GM19324 (cell line): ENCODE measurements around the gene C12orf76.
A peak's percentile ranks its signal among the peaks of the same experiment; 100 is the strongest.
"Not testable (repeated sequence)": the region's sequence is repeated elsewhere in the genome, so short reads cannot be mapped to it uniquely, and the experiment has no call there.

ENCODE experiments used
- ATAC-seq: cut with Tn5 transposase; IDR thresholded peaks from one replicate; pipeline ENCODE4 v1.9.1; 2021; ENCODE audit warnings: mild to moderate bottlenecking, moderate library complexity; ENCODE audit not compliant: unreplicated experiment, low FRiP score

C12orf76 gene, protein sequence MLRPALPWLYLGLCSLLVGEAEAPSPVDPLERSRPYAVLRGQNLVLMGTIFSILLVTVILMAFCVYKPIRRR

DNA sequence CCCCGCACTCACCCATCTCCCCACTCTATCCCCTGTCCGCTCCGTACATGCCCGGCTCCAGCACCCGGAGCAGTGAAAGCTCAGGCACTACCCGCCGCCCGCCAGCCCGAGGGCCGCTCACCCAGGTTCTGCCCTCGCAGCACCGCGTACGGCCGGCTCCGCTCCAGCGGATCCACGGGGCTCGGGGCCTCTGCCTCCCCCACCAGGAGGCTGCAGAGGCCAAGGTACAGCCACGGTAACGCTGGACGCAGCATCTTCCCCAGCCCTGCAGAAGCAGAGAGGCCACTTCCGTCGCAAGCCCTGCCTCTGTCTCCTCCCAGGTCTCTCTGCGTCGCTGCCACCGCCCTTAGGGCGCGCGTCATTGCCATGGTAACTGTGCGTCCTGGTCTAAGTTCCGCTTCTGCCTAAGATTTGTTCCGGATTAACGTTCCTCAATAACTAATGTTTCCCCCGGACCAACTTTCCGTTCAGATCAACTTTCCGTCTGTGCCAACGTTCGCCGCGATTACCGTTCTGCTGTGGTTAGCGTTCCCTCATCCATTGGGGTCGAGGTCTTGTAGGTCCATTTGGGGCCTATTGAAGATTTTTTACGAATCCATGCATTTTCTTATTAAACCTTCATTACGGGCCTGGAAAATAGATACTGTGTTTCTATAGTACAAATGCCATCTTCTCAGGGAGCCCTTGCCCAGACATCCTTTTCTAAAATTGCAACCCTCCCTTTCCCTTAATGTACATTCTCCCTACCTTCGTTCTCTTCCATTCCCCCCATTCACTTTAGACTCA, at the start of gene C12orf76:
Gene C12orf76, minus strand, starts transcription at position 281 of the 786 bp plus-strand sequence. Its CDS starts 27 bp downstream, at position 254.
- ATAC-seq, result peak; percentile 98

DNA sequence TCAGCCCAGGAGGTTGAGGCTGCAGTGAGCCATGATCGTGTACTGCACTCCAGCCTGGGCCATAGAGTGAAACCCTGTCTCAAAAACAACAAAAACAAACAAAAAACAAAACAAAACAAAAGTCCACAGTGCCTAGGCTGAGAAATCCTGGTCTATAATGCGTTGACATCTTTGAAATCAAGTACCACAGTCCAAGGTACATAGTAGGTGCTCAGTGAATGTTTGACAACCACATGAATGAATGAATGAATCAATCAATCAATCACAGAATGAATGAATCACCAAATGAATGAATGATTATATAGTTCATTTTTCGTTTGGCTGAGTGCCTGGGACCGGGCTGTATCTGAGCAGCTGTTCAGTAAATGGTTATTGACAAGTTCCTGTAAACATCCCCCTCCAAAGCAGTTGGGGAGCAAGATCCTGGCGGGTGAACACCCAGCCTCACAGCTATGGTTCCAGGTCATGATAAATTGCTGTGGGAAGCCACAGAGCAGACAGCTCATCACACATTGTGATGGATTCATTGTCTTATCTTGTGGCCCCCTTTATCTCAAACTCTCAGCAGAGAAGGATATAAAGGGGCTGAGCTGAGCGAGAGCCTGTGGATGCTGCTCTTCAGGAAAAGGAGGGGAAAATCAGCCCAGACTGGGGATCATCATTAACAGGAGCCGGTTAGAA, 45.4 kb upstream of the C12orf76 start:
- no peak for ATAC-seq

DNA sequence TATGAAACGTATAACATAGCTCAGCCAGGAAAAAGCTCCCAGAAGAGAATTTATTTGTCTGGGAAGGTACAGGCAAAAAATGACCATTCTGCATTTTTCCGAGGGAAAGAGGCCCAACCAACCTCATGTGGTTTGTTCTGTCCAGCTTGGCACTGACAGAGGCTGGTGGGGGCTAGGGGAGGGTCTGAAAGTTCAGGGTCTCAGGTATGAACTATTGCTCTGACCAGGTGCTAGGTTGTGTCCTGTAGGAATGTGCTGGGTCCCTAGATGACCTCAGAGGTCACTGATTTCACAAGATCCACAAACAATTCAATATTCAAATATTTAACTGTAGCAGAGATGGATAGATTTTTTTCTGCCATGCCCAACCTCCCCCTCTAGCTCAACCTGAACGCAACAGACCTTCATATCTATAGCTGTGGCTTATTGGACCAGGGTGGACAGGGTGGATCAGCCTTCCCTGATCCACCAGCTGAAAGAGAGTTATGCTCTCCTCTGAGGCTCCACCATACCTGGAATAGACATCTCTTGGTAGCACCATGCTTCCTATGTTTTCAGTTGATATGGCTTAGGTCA, 42.9 kb upstream of the C12orf76 start:
- no peak for ATAC-seq

DNA sequence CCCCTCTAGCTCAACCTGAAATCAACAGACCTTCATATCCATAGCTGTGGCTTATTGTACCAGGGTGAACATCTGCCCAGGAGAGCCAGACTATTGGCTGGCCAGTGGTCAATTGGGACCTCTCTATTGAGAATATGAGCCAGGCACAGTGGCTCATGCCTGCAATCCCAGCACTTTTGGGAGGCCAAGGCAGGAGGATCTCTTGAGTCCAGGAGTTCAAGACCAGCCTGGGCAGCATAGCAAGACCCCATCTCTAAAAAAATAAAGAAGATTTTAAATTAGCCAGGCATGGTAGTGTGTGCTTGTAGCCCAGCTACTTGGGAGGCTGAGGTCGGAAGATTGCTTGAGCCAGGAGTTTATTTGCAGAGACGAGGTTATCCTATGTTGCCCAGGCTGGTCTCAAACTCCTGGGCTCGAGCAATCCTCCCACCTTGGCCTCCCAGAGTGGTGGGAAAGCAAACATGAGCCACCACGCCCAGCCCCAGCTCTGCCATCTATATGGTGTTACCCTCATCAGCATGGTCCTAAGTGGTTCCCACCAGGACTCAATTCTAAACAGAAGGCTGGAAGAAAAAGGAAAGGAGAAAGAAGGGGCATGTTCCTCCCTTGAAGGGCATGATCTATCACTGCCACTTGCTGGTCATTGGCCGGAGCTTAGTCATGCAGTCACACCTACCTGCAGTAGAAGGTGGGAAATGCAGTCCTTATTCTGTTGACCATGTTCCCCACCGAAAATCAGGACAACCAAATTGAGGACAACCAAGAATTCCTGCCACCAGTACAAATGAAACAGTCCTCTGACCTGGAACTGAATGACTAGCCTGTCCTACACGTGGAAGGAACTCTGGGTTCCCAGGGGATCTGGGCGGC, 42.2 kb upstream of the C12orf76 start:
- no peak for ATAC-seq

- no peak for ATAC-seq
Observed at GRCh38 chr12:110088936-110089335, 40.6 kb upstream of the C12orf76 start.

- ATAC-seq, result not testable (repeated sequence)
Observed at GRCh38 chr12:110088216-110088615, 39.9 kb upstream of the C12orf76 start.

DNA sequence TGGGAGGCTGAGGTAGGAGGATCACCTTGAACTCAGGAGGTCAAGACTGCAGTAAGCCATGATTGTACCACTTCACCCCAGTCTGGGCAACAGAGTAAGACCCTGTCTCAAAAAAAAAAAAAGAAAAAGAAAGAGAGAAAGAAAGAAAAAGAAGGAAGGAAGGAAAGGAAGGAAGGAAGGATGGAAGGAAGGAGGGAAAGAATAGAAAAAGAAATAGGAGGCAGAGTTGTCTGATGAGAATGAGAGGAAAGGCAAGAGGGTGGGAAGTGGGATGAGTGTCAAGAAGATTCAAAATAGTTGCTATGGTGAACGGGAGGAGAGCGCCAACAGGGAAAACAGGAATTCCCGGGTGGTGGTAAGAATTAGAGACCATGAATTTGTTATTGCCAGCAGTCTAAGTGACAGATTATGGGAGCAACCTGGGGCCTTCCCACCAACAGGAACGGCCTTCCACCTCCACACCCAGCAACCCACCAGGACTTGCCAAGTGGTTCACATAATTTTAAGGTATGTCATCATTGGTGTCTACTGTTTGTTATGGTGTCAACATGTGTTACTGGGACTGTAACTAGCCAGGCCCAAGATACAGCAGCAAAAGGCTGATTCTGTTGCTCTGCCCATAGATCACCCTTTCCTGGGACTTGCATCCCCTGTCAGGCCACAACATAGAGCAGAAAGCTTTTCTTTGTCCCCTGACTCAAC, 36.1 kb upstream of the C12orf76 start:
- no peak for ATAC-seq

DNA sequence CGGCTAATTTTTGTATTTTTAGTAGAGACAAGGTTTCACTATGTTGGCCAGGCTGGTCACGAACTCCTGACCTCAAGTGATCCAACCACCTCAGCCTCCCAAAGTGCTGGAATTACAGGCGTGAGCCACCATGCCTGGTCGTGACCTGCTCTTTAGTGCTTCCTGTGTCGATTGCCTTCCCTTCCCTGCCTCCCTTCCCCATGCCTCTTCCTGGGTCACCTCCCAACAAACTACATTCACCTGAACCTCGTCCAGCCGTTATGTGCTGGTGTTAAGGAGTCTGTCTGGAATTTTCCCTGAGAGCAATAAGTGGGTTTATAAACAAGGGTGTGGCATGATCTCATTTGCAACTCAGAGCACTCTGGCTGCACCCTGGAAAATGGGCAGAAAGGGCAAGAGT, 32.1 kb upstream of the C12orf76 start:
- ATAC-seq, result no peak

DNA sequence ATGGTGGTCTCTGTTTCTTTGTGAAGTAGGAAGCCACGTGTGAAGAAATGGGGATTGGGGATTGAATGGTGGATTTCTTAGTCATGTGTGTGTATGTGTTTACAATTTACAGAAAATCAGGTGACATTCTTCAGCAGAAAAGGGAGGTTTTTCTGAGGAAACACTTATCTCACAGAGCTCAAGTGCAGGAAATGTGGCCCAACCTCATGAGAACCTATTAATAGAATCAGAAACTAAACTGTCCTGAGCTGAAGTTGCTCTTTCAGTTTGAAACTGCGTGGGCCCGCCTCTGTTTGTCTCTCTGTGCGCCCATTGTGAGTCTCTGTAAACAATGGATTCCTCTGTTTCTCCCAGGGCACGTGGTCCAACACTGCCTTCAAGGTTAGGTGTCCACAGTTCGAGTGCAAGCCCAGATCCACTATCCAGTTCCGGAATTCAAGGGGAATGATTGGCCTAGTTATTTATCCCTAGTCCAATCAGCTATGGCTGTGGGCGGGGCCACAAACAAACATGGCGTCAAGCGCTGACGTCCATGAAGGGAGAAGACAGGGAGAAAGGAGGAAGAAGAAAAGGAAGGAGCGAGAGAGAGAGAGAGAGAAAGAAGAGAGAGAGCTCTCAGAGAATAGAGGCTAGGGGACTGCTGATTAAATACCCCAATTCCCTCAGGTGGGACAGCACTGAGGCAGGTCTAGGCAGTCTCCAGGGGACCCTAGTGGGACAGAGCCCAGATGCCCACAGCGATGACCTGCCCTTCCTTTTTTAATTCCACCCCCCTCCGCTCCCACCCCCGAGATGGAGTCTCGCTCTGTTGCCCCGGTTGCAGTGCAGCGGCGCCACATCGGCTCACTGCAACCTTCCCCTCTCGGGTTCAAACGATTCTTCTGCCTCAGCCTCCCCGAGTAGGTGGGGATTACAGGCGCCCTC, 31.4 kb upstream of the C12orf76 start:
- peak; percentile 69 for ATAC-seq

DNA sequence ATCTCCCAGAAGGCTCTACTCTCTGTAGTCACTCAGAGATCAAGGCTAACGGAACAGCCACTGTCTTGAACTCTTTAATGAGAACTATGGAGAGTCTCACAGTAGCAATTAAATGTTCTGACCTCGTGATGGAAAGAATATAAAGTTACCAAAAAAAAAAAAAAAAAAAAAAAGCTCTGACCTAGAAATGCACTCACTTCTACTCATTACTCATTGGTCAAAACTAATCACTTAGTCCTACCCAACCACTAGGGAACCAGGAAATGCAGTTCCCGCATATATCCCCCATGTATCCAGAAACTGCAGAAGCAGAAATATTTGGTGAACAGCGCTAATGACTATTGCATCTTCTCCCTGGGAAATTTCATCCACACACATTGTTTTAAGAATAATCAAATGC, 29.5 kb upstream of the C12orf76 start:
- ATAC-seq, result no peak

DNA sequence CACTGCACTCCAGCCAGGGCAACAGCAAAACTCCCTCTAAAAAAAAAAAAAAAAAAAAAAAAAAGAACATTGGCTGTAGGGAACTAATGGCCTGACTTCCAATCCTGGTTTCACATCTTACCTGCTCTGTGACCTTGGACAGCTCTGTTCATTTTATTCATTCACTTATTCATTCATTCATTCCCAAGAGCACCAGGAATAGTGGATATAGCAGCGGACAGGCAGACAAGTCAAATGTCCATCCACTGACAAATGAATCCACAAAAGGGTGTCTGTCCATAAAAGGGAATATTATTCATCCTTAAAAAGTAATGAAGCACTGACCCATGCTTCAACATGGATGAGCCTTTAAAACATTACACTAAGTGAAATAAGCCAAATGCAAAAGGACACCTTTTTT, 27.6 kb upstream of the C12orf76 start:
- no peak for ATAC-seq

GRCh38 chr12:110074089-110074488, 25.8 kb upstream of the C12orf76 start:
- ATAC-seq, result no peak

- ATAC-seq, result no peak
Observed at GRCh38 chr12:110073049-110073831, 24.9 kb upstream of the C12orf76 start.

DNA sequence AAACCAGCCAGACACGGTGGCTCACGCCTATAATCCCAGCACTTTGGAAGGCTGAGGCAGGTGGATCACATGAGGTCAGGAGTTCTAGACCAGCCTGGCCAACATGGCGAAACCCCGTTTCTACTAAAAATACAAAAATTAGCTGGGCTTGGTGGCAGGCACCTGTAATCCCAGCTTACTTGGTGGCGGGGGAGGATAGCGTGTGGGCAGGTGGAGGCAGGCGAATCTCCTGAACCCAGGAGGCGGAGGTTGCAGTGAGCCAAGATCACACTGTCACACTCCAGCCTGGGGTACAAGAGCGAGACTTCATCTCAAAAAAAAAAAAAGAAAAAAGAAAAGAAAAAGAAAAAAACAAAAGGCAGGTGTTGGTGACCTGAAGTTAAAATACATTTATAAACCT, 24.3 kb upstream of the C12orf76 start:
- ATAC-seq, result not testable (repeated sequence)

DNA sequence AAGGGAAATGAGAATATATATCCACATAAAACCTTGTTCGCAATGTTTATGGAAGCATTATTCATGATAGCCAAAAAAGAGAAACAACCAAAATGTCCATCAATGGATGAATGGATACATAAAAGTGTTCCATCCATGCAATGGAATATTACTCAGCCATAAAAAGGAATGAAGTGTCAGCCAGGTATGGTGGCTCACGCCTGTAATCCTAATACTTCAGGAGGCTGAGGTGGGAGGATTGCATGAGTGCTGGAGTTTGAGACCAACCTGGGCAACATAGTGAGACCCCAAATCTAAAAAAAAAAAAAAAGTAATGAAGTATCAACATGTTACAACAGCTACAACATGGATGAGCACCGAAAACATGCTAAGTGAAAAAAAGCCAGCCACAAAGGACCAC, 23.6 kb upstream of the C12orf76 start:
- ATAC-seq, result no peak

DNA sequence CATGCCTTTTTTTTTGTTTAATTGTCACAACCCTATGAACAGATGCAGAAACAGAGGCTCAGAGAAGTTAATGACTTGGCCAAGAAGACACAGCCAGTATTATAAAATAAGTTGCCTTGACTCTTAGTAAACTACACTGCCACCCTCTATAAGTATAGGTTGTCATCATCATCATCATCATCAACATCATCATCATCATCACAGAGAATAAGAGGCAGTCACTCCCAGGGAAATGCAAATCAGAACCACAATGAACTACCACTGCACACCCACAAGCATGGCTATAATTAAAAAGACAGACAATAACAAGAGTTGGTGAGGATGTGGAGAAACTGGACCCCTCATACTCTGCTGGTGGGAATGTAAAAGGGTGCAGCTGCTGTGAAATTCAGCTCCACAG, 23.2 kb upstream of the C12orf76 start:
- ATAC-seq, result no peak

DNA sequence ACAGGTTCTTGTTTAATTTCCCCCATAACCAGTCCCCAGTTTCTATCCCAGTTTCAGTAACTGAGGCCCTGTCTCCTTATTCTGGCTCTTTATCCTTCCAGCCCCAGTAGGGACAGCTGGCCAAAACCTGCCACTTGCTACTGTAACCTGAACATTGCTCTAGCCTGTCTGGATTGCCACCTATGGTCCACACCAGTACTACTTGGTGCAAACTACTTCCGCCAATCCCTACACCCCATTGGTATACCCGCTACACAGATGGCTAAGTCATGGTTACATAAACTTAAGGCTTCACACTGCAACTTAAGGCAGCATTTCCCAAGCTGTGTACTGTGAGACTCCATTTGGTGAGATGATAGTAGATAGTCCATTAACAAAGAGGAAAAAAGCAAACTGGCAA, 20.3 kb upstream of the C12orf76 start:
- ATAC-seq, result no peak

DNA sequence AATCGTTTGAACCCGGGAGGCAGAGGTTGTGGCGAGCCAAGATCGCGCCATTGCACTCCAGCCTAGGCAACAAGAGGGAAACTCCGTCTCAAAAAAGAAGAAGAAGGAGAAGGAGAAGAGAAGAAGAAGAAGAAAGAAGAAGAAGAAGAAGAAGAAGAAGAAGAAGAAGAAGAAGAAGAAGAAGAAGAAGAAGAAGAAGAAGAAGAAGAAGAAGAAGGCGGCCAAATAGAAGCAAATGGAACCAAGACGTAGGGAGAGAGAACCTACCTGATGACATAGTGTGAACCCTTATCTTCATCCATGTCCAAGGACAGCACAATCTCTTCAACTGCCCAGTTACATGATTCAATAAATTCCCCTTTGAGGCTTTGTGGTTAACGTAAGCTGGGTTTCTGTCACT, 19.8 kb upstream of the C12orf76 start:
- ATAC-seq, result not testable (repeated sequence)
